GM21619 (cell line): Measurements from ENCODE around the gene UGT1A8.

Experiments used
- ATAC-seq: cut with Tn5 transposase; IDR thresholded peaks from one replicate; pipeline ENCODE4 v1.9.1; 2021; ENCODE audit not compliant: unreplicated experiment

Gene UGT1A8

DNA sequence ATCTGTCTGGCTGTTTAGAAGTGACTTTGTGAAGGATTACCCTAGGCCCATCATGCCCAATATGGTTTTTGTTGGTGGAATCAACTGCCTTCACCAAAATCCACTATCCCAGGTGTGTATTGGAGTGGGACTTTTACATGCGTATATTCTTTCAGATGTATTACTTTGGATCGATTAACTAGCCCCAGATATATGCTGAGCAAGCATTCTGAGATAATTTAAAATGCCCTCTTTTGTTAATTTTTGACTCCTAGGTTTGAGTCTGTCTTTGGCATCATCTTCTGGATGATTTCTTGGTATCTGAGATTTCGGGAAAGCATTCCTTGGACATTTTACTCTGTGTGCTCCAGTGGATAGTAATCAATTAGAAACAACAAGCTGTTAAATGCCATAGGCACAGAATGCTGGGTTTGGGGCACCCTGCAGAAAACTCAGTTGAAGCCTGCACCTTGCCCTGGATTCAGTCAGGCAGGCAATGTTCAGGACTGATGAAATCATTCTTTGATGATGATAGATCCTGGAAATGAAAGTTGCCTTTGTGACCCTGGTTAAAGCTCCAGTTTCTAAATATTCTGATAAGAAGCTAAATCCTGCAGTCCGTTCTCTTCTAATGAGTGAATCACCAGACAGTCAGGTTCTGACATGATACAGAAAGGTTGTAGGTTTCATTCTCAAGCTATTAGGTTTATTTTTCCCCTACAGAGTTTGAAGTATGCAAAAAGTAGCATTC, 143.8 kb downstream of the UGT1A8 start:
- no peak for ATAC-seq

DNA sequence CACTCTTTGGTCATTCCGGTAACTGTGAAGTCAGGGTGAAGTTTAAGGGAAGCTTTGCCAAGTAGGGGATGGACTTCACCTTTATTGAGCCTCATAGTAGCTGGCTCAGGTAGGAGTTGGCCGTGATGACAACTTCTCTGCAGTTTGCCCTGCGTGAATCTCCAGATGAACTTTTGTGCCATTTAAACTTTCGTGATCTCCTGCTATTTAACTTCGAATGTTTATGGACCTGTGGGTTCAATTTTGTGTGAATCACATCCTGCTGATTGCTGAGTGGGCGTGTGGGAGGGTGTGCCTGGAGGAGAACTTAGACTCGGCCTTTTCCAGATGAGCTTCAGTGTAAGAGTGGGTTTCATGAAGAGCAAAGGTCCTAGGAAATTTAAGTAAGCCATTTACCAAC, 146.8 kb downstream of the UGT1A8 start:
- ATAC-seq = no peak

DNA sequence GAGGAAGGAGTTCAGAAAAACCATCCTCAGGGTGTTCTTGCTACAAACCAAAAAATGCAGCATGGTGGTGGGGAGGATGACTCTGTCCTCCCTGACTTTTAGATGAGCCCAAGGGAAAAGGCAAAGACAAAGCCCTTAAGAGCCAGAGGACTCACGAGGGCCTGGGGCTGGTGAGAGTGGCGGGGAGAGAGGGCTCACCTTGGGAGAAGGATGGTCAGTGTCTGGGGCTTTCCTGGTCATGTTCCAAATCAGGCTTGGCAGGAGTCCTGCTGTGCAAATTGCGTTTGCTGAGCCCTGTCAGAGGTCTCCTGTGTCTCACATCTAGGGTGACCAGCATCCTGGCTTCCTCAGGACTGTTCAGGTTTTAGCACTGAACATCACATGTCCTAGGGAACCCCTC, 147.3 kb downstream of the UGT1A8 start:
- ATAC-seq = no peak

DNA sequence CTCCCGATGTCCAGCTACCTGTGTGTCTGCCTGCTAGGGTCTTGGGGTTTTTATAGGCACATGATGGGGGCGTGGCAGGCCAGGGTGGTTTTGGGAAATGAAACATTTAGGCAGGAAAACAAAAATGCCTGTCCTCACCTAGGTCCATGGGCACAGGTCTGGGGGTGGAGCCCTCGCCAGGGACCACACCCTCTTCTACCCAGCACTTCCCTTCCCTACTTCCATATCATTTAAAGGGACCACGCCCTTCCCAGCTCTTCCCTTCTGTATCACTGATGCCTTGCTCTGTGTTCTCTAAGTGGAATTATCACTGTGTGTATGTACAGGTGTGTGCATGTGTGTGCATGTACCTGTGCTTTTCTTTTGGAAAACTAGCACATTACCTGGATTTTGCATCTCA, 149.0 kb downstream of the UGT1A8 start:
- no peak for ATAC-seq

DNA sequence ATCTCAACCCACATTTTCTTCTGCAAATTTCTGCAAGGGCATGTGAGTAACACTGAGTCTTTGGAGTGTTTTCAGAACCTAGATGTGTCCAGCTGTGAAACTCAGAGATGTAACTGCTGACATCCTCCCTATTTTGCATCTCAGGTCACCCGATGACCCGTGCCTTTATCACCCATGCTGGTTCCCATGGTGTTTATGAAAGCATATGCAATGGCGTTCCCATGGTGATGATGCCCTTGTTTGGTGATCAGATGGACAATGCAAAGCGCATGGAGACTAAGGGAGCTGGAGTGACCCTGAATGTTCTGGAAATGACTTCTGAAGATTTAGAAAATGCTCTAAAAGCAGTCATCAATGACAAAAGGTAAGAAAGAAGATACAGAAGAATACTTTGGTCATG, 150.6 kb downstream of the UGT1A8 start:
- no peak for ATAC-seq

DNA sequence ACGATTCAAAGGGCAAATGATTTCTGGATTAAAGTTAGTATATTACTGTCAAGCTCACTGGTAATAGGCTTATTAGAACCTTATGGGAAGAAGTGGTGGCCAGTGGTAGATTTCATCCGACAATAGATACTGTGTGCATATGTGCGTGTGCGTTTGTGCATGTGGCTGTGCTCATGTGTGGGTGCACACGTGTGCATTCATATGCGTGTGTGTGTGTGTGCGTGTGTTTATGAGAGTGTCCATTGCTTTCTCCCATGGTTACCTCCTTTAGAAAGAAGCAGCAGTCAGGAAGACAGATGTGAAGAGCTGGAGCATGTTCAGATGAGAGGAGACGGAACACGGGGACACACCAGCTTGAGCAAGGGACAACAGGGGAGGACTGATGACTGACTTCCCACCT, 151.8 kb downstream of the UGT1A8 start:
- no peak for ATAC-seq

DNA sequence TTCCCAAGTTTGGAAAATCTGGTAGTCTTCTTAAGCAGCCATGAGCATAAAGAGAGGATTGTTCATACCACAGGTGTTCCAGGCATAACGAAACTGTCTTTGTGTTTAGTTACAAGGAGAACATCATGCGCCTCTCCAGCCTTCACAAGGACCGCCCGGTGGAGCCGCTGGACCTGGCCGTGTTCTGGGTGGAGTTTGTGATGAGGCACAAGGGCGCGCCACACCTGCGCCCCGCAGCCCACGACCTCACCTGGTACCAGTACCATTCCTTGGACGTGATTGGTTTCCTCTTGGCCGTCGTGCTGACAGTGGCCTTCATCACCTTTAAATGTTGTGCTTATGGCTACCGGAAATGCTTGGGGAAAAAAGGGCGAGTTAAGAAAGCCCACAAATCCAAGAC, 154.7 kb downstream of the UGT1A8 start:
- no peak for ATAC-seq

DNA sequence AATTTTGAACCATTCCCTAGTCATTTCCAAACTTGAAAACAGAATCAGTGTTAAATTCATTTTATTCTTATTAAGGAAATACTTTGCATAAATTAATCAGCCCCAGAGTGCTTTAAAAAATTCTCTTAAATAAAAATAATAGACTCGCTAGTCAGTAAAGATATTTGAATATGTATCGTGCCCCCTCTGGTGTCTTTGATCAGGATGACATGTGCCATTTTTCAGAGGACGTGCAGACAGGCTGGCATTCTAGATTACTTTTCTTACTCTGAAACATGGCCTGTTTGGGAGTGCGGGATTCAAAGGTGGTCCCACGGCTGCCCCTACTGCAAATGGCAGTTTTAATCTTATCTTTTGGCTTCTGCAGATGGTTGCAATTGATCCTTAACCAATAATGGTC, 155.2 kb downstream of the UGT1A8 start:
- no peak for ATAC-seq

DNA sequence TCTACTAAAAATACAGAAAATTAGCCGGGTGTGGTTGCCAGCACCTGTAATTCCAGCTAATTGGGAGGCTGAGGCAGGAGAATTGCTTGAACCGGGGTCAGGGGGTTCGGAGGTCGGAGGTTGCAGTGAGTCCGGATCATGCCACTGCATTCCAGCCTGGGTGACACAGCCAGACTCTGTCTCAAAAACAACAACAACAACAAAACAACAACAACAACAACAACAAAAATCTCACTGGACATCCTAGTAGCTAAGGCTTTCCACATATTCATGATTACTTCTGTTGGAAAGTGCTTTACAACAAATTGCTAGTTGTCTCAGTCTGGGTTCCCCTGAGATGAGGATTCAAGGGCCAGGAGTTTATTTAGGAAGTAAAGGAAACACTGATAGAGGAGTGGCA, 156.4 kb downstream of the UGT1A8 start:
- ATAC-seq = no peak

DNA sequence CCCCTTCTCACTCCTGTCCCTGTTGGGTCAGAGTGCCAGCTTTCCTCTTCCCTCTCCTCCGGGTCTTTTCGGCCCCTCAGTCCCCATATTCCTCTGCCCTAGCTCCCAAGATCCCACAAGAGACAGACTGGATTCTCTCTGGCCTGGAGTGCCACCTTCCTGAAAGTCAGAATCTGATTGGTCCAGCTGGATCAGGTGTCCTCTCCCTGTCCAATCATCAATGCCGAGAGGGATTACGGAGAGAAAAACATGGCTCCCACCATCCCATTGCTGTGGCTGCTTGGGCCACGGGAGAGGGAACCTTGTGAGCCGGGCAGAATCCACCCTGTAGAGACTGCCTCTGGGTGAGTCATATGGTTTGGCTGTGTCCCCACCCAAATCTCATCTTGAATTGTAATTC, 158.0 kb downstream of the UGT1A8 start:
- no peak for ATAC-seq

DNA sequence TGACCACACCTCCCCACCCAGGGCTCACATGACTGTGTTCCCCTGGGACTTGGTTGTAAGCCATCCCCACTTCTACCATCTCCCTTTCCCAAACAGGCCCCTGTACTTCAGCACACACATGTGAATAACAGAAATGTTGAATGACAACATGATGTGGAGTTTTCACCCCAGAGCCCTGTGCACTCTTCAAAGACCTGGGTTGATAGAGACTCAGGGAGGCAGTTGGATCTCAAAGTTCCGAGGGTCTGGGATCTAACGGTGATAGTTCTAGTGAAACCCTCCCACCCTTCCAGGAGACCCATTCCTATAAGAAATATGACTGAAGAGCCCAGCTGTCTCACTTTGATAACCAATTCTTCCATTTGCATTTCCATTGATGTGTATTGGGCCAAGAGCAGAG, 160.6 kb downstream of the UGT1A8 start, which contains the start of gene MROH2A:
Gene MROH2A (plus strand): TSS at position 301 of the 400 bp plus-strand sequence. CDS start 1,029 bp downstream, outside the sequence.
- ATAC-seq = no peak

DNA sequence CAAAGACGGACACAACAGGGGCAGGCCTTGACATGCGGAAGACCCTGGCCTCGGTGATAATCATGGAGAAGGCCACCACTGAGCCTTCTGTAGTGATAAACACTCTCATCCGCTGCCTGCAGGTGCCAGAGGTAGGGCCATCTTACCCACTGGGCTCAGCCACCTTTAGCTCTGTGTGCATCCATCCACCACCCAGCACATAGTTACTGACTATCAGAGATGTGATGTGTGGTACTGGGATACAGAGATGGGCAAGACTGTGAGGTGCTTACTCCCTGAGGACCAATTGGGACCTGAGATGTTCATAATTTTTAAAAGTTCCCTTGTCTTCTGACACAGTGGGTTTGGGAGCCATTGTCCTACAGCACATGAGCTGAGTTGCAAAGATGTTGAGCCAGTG, 162.3 kb downstream of the UGT1A8 start:
- no peak for ATAC-seq

DNA sequence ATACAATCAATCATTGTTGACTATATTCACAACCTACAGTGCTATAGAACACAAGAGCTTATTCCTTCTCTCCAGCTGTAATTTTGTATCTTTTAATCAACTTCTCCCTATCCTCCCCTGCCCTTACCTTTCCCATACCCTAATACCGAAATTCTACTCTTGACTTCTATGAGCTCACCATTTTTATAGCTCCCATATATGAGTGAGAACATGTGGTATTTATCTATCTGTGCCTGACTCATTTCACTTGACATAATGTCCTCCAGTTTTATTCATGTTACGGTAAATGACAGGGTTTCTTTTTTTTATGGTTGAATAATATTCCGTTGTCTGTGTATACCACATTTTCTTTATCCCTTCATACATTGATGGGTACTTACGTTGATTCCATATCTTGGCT, 163.3 kb downstream of the UGT1A8 start:
- no peak for ATAC-seq

DNA sequence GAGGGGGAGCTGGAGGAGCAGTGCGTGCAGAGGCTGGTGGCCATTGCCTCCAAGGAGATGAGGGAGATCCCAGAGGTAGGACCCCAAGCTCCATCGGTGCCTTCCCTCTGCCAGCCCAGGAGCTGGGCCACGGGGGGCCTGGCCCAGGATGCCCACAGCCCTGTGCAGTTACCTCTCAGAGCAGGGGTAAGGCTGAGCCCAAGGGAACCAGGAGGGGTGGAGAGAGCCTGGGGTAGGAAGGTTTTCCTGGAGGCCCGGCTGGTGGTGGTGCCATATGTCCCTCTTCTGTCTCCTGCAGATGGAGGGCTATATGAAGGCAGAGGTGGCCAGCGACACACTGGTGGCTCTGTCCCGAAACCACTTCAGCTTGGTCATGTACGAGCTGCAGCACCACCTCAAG, 172.1 kb downstream of the UGT1A8 start:
- no peak for ATAC-seq

DNA sequence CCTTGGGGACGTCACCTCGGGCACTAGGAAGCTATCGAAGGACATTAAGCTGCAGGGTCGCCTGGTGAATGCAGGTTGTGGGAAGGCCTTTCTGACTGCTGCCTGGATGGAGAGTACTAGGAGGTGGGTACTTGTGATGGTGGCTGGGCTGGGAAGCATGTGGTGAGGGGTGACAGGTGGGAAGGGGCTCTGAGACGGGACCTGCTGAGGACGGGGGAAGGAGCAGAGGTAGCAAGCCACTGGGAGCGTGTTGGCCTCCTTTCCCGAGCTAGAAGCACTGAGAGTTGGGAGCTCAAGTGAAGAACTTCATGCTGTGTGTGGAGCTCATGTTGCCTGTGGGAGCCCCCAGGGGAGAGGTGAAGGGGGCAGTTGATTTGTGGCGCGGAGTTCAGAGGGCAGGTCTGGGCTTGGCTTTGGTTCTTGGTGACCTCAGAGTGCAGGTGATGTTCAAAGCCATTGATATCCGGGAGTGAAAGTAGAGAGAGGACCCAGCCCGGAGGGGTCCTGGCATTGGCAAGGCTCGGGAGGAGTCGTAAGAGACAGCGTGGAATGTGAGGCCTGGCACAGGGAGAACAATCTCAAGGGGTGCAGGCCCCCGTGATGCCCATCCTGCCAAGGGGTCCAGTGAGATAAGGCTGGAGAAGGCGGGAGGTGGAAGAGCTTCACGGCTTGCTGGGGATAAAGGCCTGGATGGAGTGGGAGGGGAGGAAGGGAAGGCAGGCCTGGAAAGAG, 173.9 kb downstream of the UGT1A8 start:
- ATAC-seq = no peak

DNA sequence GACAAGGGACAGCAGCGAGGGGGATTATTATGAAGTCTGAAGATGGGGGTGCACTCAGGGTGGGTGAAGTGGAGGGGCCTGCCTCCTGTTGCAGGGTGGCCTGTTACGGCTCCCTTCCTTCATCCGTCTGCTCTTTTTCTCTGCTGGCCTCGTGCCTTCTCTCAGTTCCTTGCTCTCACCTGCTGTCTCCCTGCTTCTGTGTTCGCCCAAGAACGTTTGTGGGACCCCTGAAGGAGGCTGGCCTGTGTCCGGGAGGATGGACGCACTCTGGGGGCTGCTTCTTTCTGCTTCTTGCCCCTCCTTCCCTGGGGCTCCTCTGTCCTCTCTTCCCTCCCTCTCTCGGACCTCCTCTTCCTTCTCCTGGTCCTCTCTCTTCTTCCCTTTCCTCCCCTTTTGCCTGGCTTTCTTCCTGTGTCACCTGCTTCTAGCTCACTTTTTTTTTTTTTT, 174.5 kb downstream of the UGT1A8 start:
- ATAC-seq = no peak

DNA sequence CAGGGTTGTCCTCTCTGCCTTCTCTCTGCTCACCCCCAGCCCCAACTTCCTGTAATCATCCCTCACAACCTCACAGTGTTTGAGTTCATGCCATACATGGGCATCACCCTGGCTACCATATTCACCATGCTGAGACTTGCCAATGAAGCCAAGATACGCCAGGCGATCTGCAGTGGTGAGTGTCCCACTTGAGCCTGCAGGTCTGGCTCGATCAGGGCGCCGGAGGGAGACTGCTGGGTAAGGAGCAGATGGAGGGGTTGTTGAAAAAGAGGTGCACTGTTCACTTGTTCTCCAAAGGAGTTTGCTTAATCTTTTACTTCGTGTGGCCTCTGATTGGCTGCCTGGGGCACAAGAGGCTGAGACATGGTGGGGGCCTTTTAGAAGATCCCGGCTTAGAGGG, 175.3 kb downstream of the UGT1A8 start:
- no peak for ATAC-seq

DNA sequence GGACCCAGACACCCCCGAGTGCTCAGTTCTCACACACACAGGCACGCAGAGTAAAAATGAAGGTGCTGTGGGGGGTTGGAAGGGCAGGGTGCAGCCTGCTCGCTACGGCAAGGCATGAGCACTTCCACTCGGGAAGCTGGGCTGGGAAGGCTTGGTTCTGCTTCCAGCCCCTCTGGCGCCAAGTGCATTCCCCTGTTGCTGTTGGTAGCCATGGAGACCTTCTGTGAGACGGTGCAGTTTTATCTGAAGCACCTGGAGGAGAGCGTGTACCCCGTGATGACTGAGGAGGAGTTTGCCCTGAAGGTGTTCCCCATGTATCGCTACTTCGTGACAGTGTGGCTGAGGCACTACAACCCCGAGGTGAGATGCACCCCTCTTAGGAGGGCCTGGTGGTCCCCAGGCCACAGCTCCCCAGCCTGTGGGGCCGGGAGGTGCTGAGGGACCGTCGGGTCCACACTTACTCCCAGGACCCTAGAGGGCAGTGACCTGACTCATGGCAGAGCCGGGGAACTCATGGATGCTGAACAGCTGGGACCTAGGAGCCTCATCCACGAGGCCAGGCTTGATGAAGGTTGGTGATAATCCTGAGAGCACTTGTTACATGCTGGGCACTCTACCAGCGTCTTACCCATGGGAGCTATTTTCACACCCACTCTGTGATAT, 176.2 kb downstream of the UGT1A8 start:
- ATAC-seq = no peak

DNA sequence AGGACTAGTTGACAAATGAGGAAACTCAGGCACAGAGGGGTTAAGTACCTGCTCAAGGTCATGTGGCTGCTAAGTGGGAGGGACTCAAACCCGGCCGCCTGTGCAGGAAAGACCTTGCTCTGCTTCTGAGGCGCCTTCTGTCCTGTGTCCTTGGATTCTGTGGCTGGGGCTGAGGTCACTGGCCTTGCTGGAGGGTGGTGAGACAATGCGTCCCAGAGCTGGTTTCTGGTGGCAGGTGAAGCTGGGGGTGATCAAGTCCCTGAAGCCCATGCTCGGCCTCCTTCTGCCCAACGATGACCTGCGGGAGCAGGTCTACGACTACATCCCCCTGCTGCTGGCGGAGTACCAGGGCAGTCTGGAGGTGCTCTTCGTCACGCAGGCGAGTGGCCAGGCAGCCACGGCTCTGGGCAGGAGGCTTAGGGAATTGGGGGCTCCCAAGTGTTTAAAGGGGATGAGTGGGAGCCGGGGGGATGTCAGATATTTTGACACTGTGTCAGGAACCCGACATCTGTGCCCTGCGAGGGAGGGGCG, 176.8 kb downstream of the UGT1A8 start:
- ATAC-seq = no peak

DNA sequence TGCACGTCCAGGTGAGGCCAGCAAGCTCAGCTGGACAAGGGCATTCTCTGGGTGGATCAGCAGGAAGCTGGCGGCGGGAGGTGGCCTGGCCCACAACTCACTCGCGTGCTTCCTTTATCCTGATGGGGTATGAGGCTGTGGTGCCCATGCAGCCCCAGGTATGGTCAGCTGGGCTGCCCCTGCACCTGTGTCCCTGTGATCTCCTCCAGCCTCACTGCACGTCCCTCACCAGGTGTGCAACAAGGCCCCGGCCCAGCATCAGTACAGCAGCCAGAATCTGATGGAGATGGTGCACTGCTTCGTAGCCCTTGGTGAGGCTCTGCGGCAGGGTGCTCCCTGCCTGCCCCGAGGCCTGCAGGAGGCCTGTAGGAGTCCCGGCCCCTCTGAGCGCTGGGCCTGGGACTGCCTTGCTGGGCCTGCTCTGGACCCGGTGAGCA, 178.3 kb downstream of the UGT1A8 start:
- no peak for ATAC-seq

DNA sequence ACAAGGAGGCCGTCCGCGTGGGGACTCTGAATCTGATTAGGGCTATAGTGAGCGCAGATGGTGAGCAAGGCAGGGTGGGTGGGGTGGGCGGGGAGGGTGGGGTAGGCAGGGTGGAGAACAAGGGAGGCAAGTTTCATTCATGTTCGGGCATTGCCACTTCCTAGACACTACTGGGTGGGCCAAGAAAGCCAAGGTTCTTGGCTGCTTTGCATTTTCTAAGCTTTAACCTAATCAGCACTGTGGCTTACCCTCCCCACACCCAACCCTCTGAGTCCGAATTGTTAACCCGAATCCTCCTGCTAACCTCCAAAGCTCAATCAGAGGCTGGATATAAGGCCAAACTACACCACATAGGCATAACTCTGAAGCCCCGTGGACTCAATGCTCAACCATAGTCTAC, 178.8 kb downstream of the UGT1A8 start:
- ATAC-seq = no peak
